BLaER1 treated with 17β-estradiol and CSF1 and Interleukin-3, amounts not matched to agents 10 nM and 100 nM (cell line): ENCODE results near the gene HIVEP1.
A peak's percentile ranks its signal among the peaks of the same experiment; 100 is the strongest.

Experiments used
- H3K27ac ChIP-seq, 11 experiments: shearing (Covaris generic); formaldehyde crosslinking; 2 replicates each; pipeline ENCODE4 v1.8.1; 2022
- H3K27me3 ChIP-seq, 11 experiments: shearing (Covaris generic); formaldehyde crosslinking; 2 replicates each; pipeline ENCODE4 v1.8.1; 2022
- H3K36me3 ChIP-seq, 11 experiments: shearing (Covaris generic); formaldehyde crosslinking; 2 replicates each; pipeline ENCODE4 v1.8.1; 2022
- H3K4me1 ChIP-seq, 10 experiments: shearing (Covaris generic); formaldehyde crosslinking; 2 replicates each; pipeline ENCODE4 v1.8.1; 2022
- H3K4me2 ChIP-seq, 11 experiments: shearing (Covaris generic); formaldehyde crosslinking; 2 replicates each; pipeline ENCODE4 v1.8.1; 2022
- H3K4me3 ChIP-seq, 10 experiments: shearing (Covaris generic); formaldehyde crosslinking; 2 replicates each; pipeline ENCODE4 v1.8.1; 2022
- H3K9ac ChIP-seq, 11 experiments: shearing (Covaris generic); formaldehyde crosslinking; 2 replicates each; pipeline ENCODE4 v1.8.1; 2022
- H3K9me3 ChIP-seq, 11 experiments: shearing (Covaris generic); formaldehyde crosslinking; replicated peaks in 1 of 11; 2 replicates each; pipeline ENCODE4 v1.8.1; 2022
- H4K20me1 ChIP-seq, 11 experiments: shearing (Covaris generic); formaldehyde crosslinking; 2 replicates each; pipeline ENCODE4 v1.8.1; 2022
- Cebpa-rat ChIP-seq, 11 experiments: shearing (Covaris generic); IDR thresholded peaks; 2 replicates each; pipeline ENCODE4 v1.8.1; 2022

Gene HIVEP1

DNA sequence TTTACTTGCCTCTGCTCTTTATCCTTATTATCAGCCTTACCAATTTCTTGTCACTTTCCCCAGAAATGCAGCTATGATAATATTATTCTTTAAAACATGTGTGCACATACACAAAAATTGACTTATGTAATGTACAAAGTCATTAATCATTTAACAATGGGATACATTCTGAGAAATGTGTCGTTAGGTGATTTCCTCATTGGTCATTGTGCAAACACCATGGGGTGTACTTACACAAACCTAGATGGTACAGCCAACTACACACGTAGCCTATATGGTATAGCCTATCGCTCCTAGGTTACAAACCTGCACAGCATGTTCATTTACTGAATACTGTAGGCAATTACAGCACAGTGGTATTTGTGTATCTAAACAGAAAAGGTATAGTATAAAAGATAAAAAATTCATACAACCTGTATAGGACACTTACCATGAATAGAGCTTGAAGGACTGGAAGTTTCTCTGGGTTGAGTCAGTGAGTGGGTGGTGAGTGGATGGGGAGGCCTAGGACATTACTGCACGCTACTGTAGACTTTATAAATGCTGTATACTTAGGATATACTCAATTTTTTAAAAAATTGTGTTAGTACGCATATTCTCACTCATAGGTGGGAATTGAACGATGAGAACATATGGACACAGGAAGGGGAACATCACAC is 56.9 kb downstream of the HIVEP1 start:
- H3K36me3 ChIP-seq = peaks cover 0 to 19% (median 0%) of the 10 kb centered on the region in 11 experiments; a peak in 2 of 22 replicates
- no peak overlapping the region for H3K27ac ChIP-seq
- no peak overlapping the region for H3K4me3 ChIP-seq
- no peak for TF ChIP-seq Cebpa-rat (IDR thresholded peaks at IDR 0.05)
- H3K4me2 ChIP-seq = no peak overlapping the region
- H3K27me3 ChIP-seq = no peaks in the 10 kb centered on the region
- H3K9me3 ChIP-seq = no peaks in the 10 kb centered on the region
- H3K9ac ChIP-seq = no peak overlapping the region
- H3K4me1 ChIP-seq = peaks cover 0 to 25% (median 6%) of the 10 kb centered on the region in 10 experiments; a peak in 11 of 20 replicates
- peaks cover 0 to 37% (median 0%) of the 10 kb centered on the region in 11 experiments; a peak in 5 of 22 replicates for H4K20me1 ChIP-seq

GRCh38 chr6:12069891-12070529 is 57.9 kb downstream of the HIVEP1 start:
- Histone ChIP-seq H3K36me3 (peaks cover 0 to 14% (median 0%) of the 10 kb centered on the region in 11 experiments; a peak in 2 of 22 replicates), H3K9ac (no peak overlapping the region), H3K4me2 (no peak overlapping the region), H4K20me1 (peaks cover 0 to 39% (median 0%) of the 10 kb centered on the region in 11 experiments; a peak in 5 of 22 replicates), H3K27me3 (no peaks in the 10 kb centered on the region), H3K4me3 (no peak overlapping the region), H3K4me1 (peaks cover 0 to 25% (median 6%) of the 10 kb centered on the region in 10 experiments; a peak in 11 of 20 replicates), H3K9me3 (no peaks in the 10 kb centered on the region), H3K27ac (no peak overlapping the region)
- no peak for TF ChIP-seq Cebpa-rat (IDR thresholded peaks at IDR 0.05)

- H3K4me3 ChIP-seq = no peak overlapping the region
- peaks cover 0 to 9% (median 0%) of the 10 kb centered on the region in 11 experiments; a peak in 1 of 22 replicates for H3K36me3 ChIP-seq
- H3K27me3 ChIP-seq = no peaks in the 10 kb centered on the region
- H4K20me1 ChIP-seq = peaks cover 0 to 45% (median 0%) of the 10 kb centered on the region in 11 experiments; a peak in 4 of 22 replicates
- no peak overlapping the region for H3K27ac ChIP-seq
- peak overlapping the region in 4 of 11 experiments; percentile 36 to 58 (median 47); a peak in 6 of 22 replicates for H3K4me2 ChIP-seq
- no peak for TF ChIP-seq Cebpa-rat (IDR thresholded peaks at IDR 0.05)
- H3K9me3 ChIP-seq = no peaks in the 10 kb centered on the region
- H3K9ac ChIP-seq = no peak overlapping the region
- H3K4me1 ChIP-seq = peaks cover 0 to 16% (median 4%) of the 10 kb centered on the region in 10 experiments; a peak in 10 of 20 replicates
Observed at GRCh38 chr6:12071064-12071615, 59.0 kb downstream of the HIVEP1 start.

DNA sequence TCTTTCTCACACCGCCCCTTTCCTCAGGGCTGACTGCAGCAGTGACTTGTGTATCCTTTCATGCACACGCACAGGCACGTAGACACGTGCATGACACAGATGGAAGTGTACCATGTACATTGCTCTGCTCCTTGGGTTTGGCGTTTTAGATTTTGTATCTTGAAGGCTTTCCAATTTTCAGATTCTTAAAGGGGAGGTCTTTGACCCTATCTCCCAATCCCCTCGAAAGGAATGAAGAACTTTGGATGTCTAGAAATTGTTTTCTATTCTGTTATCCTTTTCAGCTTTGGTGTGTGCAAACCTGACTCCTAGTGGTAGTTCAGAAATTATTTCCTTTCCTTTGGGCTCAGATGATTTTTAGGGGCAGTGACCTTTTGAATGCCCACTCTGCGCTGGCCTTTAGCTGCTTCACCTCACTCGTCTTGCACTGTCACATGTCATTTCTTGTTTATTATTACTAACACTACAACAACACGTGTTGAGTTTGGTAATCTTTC is 63.0 kb downstream of the HIVEP1 start:
- Histone ChIP-seq H3K9ac (no peak overlapping the region), H3K4me3 (no peak overlapping the region), H3K4me2 (no peak overlapping the region), H3K27ac (no peak overlapping the region), H3K27me3 (no peaks in the 10 kb centered on the region), H3K36me3 (peaks cover 0 to 22% (median 0%) of the 10 kb centered on the region in 11 experiments; a peak in 3 of 22 replicates), H4K20me1 (peaks cover 0 to 60% (median 0%) of the 10 kb centered on the region in 11 experiments; a peak in 7 of 22 replicates), H3K4me1 (peaks cover 0 to 23% (median 4%) of the 10 kb centered on the region in 10 experiments; a peak in 10 of 20 replicates), H3K9me3 (no peaks in the 10 kb centered on the region)
- TF ChIP-seq Cebpa-rat (IDR thresholded peaks at IDR 0.05) = no peak

DNA sequence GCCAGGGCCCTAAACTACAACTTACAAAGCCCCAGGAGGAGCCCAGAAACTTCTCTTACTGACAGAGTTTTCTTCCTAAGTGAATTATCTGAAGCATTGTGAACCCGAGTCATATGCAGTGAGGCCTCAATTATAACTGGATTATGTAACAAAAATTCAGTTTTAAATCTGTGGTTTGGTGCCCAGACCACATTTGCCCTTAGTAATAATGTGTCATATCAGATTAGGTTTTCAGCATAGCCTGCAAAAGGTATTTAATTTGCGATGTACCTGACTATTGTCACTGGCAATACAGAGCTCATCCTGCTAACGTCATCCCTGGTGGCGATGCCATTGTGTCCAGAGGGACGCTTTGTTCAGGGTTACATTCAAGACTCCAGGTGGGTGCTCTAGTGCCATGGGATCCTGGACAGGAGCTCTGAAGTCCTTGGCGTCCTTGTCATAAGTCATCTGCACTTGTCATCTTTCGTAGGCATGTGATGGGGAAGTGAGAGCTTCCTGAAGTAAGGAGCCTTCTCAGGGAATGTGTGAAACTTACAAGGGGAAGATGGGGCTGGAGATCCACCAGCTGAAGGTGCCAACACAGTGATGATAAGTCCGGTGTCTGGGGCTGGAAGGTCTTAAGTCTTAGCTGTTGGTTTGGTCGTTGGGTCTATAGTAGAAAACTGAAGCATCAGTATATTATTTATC is 65.1 kb downstream of the HIVEP1 start:
- no peak overlapping the region for H3K27ac ChIP-seq
- H3K9ac ChIP-seq = no peak overlapping the region
- H3K4me1 ChIP-seq = peaks cover 0 to 32% (median 9%) of the 10 kb centered on the region in 10 experiments; a peak in 13 of 20 replicates
- no peak for TF ChIP-seq Cebpa-rat (IDR thresholded peaks at IDR 0.05)
- no peaks in the 10 kb centered on the region for H3K27me3 ChIP-seq
- H3K4me3 ChIP-seq = no peak overlapping the region
- H3K4me2 ChIP-seq = peak overlapping the region in 2 of 11 experiments; percentile 32 to 37; a peak in 3 of 22 replicates
- H3K9me3 ChIP-seq = no peaks in the 10 kb centered on the region
- peaks cover 0 to 22% (median 0%) of the 10 kb centered on the region in 11 experiments; a peak in 3 of 22 replicates for H3K36me3 ChIP-seq
- H4K20me1 ChIP-seq = peaks cover 0 to 67% (median 3%) of the 10 kb centered on the region in 11 experiments; a peak in 8 of 22 replicates

DNA sequence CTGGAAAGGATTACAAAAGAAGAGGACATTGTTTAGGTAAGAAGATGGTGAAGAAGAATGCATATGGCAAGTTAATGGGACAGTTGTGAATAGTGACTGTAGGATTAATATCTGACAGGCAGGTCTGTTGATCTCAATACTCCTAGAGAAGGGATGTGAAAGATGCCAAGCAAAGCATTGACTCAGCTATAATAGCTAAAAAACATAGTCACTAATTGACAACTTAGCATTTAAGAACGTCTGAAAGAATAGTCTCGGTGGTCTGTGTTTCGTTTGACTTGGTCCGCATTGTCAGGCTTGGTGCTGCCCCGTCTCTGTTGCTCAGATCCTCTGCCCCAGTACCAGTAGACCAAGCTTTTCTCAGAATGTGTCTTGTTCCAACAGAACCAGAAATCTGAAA is 65.9 kb downstream of the HIVEP1 start:
- no peak overlapping the region for H3K27ac ChIP-seq
- no peaks in the 10 kb centered on the region for H3K9me3 ChIP-seq
- H3K4me1 ChIP-seq = peaks cover 0 to 33% (median 9%) of the 10 kb centered on the region in 10 experiments; a peak in 13 of 20 replicates
- H3K27me3 ChIP-seq = no peaks in the 10 kb centered on the region
- no peak for TF ChIP-seq Cebpa-rat (IDR thresholded peaks at IDR 0.05)
- H3K9ac ChIP-seq = no peak overlapping the region
- no peak overlapping the region for H3K4me2 ChIP-seq
- peaks cover 0 to 22% (median 0%) of the 10 kb centered on the region in 11 experiments; a peak in 3 of 22 replicates for H3K36me3 ChIP-seq
- peaks cover 0 to 76% (median 4%) of the 10 kb centered on the region in 11 experiments; a peak in 8 of 22 replicates for H4K20me1 ChIP-seq
- H3K4me3 ChIP-seq = no peak overlapping the region

DNA sequence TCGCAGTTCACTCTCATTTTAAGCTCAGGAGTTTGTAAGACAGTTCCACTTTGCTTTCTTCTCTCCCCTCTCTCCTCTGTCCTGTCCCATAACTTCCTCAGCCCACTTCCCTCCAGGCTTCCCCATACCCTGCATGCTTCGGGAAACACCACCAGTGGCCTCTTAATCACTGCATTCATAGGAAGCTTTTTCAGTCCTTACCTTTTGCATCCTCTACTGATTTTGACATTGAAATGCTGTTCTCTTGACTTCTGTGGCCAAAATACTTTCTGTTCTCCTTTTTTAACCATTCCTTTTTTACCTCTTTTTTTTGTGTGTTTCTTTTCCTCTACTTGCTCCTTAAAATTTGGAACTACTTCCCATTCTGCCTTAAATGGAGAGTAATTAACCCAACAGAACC is 69.7 kb downstream of the HIVEP1 start:
- H3K4me1 ChIP-seq = peaks cover 0 to 28% (median 9%) of the 10 kb centered on the region in 10 experiments; a peak in 13 of 20 replicates
- no peaks in the 10 kb centered on the region for H3K27me3 ChIP-seq
- H3K9ac ChIP-seq = no peak overlapping the region
- H3K4me3 ChIP-seq = no peak overlapping the region
- peak overlapping the region in 6 of 11 experiments; percentile 17 to 76 (median 52); a peak in 13 of 22 replicates for H3K4me2 ChIP-seq
- H4K20me1 ChIP-seq = peaks cover 0 to 86% (median 13%) of the 10 kb centered on the region in 11 experiments; a peak in 8 of 22 replicates
- TF ChIP-seq Cebpa-rat (IDR thresholded peaks at IDR 0.05) = no peak
- no peaks in the 10 kb centered on the region for H3K9me3 ChIP-seq
- no peak overlapping the region for H3K27ac ChIP-seq
- H3K36me3 ChIP-seq = peaks cover 0 to 15% (median 0%) of the 10 kb centered on the region in 11 experiments; a peak in 3 of 22 replicates

- Histone ChIP-seq H3K4me1 (peaks cover 0 to 22% (median 9%) of the 10 kb centered on the region in 10 experiments; a peak in 13 of 20 replicates), H3K9ac (no peak overlapping the region), H3K9me3 (no peaks in the 10 kb centered on the region), H3K27ac (no peak overlapping the region), H4K20me1 (peaks cover 0 to 86% (median 13%) of the 10 kb centered on the region in 11 experiments; a peak in 8 of 22 replicates), H3K36me3 (peaks cover 0 to 9% (median 0%) of the 10 kb centered on the region in 11 experiments; a peak in 2 of 22 replicates), H3K4me2 (0 out of 22 replicates have a peak overlapping the region, but pooled peaks of 1 of the 11 experiments have one; percentile 76), H3K4me3 (no peak overlapping the region), H3K27me3 (no peaks in the 10 kb centered on the region)
- TF ChIP-seq Cebpa-rat (IDR thresholded peaks at IDR 0.05) = no peak
Observed at GRCh38 chr6:12082368-12082767, 70.3 kb downstream of the HIVEP1 start.
